PFSK-1 (cell line): ENCODE data around the gene GRK5.

Experiments
- FOXP2 ChIP-seq: optimal IDR thresholded peaks from 2 replicates; pipeline ENCODE3; 2011; ENCODE audit warnings: borderline replicate concordance, control low read depth, inconsistent platforms; ENCODE audit not compliant: insufficient read depth; ENCODE audit errors: extremely low read length, extremely low read depth
- POLR2AphosphoS5 ChIP-seq: IDR thresholded peaks from 2 replicates; pipeline ENCODE4 v1.6.1; 2012; ENCODE audit warnings: low read depth, mild to moderate bottlenecking, control low read depth, low read length, moderate library complexity
- SIN3A ChIP-seq: IDR thresholded peaks from 2 replicates; pipeline ENCODE4 v1.6.1; 2012; ENCODE audit warnings: mild to moderate bottlenecking, low read length, moderate library complexity, borderline replicate concordance; ENCODE audit not compliant: insufficient read depth
- TAF1 ChIP-seq: IDR thresholded peaks from 2 replicates; pipeline ENCODE4 v1.6.1; 2012; ENCODE audit warnings: low read length, control low read depth, borderline replicate concordance; ENCODE audit not compliant: insufficient read depth
- TF ChIP-seq, protein P1 (sequence below), 2 experiments: IDR thresholded peaks; 2 replicates each; pipeline versions ENCODE4 v1.6.1 to v1.8.0; 2011 to 2012; ENCODE audit warnings: low read depth in 2 of 2, low read length in 2 of 2, control low read depth in 1 of 2, inconsistent platforms in 1 of 2, mild to moderate bottlenecking in 1 of 2, moderate library complexity in 1 of 2; ENCODE audit not compliant: insufficient read depth in 1 of 2

DNA sequence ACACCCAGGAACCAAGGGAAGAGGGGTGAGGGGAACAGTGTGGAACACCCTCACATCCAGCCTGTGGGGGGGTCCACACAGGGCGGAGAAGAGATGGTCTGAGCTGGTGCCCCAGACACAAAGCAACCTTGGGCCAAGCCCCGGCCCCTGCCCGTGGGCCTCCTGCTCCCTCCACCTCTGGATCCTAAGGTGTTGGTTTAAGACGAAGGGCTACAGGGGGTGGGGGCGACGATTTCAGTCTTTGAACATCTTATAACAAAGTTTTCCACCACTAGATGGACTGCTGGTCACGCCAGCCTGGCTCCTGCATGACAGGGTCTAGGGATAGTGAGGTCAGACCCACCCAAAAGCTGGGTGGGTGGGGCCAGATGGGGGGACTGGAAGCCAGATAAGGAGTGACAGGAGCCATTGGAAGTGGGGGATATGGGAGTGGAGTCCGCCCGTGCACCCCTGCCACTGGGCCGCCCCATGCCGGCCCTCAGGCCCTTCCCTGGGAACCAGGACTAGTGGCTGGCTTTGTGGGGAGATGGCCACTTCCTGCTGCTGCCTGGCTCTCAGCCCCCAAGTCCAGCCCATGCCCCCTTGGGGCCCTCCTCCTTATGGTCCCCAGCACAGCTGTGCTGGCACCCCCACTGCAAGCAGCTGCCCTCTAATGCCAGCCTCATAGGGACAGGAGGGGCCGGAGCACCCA, 236.7 kb downstream of the GRK5 start:
- no peak for TF ChIP-seq POLR2AphosphoS5
- no peak for TF ChIP-seq TAF1
- no peak for TF ChIP-seq SIN3A
- TF ChIP-seq, protein P1, sequence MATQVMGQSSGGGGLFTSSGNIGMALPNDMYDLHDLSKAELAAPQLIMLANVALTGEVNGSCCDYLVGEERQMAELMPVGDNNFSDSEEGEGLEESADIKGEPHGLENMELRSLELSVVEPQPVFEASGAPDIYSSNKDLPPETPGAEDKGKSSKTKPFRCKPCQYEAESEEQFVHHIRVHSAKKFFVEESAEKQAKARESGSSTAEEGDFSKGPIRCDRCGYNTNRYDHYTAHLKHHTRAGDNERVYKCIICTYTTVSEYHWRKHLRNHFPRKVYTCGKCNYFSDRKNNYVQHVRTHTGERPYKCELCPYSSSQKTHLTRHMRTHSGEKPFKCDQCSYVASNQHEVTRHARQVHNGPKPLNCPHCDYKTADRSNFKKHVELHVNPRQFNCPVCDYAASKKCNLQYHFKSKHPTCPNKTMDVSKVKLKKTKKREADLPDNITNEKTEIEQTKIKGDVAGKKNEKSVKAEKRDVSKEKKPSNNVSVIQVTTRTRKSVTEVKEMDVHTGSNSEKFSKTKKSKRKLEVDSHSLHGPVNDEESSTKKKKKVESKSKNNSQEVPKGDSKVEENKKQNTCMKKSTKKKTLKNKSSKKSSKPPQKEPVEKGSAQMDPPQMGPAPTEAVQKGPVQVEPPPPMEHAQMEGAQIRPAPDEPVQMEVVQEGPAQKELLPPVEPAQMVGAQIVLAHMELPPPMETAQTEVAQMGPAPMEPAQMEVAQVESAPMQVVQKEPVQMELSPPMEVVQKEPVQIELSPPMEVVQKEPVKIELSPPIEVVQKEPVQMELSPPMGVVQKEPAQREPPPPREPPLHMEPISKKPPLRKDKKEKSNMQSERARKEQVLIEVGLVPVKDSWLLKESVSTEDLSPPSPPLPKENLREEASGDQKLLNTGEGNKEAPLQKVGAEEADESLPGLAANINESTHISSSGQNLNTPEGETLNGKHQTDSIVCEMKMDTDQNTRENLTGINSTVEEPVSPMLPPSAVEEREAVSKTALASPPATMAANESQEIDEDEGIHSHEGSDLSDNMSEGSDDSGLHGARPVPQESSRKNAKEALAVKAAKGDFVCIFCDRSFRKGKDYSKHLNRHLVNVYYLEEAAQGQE (IDR thresholded peaks at IDR 0.05; ENCODE audit: insufficient read depth in 1 of 2, low read depth in 2 of 2, low read length in 2 of 2): no peak
- TF ChIP-seq FOXP2: no peak
